Right cardiac atrium (tissue), 5 donors: ENCODE data around the gene DPF3. TPM values are rescaled to one million over a fixed set of nuclear protein-coding genes. Genes with fewer than 3 reads are reported as not detected.
A peak's percentile ranks its signal among the peaks of the same experiment; 100 is the strongest.

Experiments
- ATAC-seq, 2 donors: fragments of 200-7000 bp; cut with Tn5 transposase; one replicate each; pipeline versions ENCODE4 v1.8.0 to v1.9.1; 2020; ENCODE audit warnings: moderate library complexity in 2 of 2, mild to moderate bottlenecking in 1 of 2
- DNase-seq, 3 donors: peaks; one replicate each; pipeline ENCODE4 v3.0.0-alpha.2; 2020
- H3K27ac ChIP-seq: one replicate; pipeline ENCODE4 v1.5.1; 2013; ENCODE audit warnings: mild to moderate bottlenecking, low read length, control low read depth, moderate library complexity
- H3K27me3 ChIP-seq: one replicate; pipeline ENCODE4 v1.6.1; 2013; ENCODE audit not compliant: control insufficient read depth, insufficient read depth
- H3K4me1 ChIP-seq: one replicate; pipeline ENCODE4 v1.6.1; 2013; ENCODE audit warnings: low read length; ENCODE audit not compliant: control insufficient read depth, insufficient read depth
- H3K4me3 ChIP-seq: one replicate; pipeline ENCODE4 v1.5.1; 2013; ENCODE audit warnings: low read length, control low read depth
- H3K9me3 ChIP-seq: one replicate; pipeline ENCODE4 v1.6.1; 2013; ENCODE audit warnings: low read length; ENCODE audit not compliant: control insufficient read depth
- WGBS: extraction: QIAGEN DNeasy Blood & Tissue Kit; methylation state at CpG from one replicate; pipeline ENCODE4 v1.1.7; 2013; 5-methylcytosine and 5-hydroxymethylcytosine counted together
- intact Hi-C, 4 donors: fragments of 100-400 bp; cut with DNase I; formaldehyde crosslinking; loops; one replicate each; pipeline versions ENCODE4 v1.11.0 to v1.14.0; 2022 to 2023
- polyA plus RNA-seq: library from polyadenylated mRNA; stranded (reverse); fragments of 200-250 nt; gene quantifications from one replicate; pipeline ENCODE4 v1.2.3, GENCODE V29; 2013
- total RNA-seq, 4 donors: library from RNA; stranded (reverse); fragmentation: NEBNext Ultra II Directional; extraction: Animal tissue kit (Norgen Biotek cat#: 25700); gene quantifications; one replicate each; pipeline ENCODE4 v1.2.1, GENCODE V29; 2021
- donor health status: healthy with polysubstance abuse.
- donor health status: DM: no; HTN: yes; CAD: no.
- donor health status: DM: no; HTN: no; CAD: no.
- donor health status: DM: no; HTN: yes; CAD: no; lungs with severe emphysema.
- donor health status: DM: yes; HTN: yes; CAD: no.

The DPF3 gene
- total and polyA plus RNA-seq, 5 donors: 16.5 to 33.0 (median 25.9) TPM

DNA sequence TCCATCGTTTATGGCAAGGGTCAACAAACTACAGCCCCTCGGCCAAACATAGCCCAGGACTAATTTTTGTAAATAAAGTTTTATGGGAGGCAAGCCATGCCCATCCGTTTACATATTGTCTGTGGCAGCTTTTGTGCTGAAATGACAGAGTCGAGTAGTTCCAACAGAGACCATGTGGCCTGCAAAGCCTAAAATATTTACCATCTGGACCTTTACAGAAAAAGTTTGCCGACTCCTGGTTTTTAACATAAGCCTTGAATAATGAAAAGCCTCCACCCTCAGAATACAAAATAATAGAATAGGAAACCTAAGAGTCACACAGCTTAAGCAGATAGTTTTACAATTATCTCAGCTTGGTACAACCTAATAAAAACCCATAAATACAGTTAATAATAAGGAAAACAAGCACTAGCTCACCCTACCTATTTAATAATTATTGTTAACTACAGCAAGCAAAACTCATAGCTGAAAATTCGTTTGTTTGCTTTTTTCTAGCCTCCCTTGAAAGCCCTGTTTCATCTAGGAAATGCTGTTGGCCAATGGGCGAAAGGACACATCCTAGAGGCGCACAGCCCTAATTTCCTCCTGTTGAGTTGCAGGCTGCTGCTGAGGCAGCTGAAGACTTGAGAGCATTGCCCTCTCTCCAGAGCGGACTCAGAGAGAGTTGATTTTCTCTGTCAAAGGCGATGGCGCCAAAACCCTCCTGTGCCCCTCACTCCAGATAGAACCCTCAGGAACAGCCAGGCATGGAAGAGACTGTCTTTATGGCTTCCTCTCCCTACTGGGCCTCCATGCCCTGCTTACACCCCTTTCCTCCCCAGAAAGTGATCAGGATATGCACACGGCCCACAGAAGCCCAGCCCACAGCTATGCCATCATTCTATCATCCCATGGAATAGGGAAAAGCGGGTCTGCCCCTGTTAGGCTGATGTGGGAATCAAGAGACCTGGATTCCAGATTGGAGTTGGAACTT, 107.2 kb downstream of the DPF3 start:
- Histone ChIP-seq H3K4me3 (no peak overlapping the region), H3K27me3 (no peaks in the 10 kb centered on the region), H3K4me1 (peaks cover 4% of the 10 kb centered on the region), H3K9me3 (no peaks in the 10 kb centered on the region), H3K27ac (no peak overlapping the region)
- ATAC-seq (no peak), DNase-seq (no peak)
- 83% methylated on average over 13 of the region's 13 CpGs for WGBS
- intact Hi-C loops: no loop called here

- H3K27ac ChIP-seq: no peak overlapping the region
- DNase-seq: no peak
- H3K4me3 ChIP-seq: no peak overlapping the region
- H3K27me3 ChIP-seq: no peaks in the 10 kb centered on the region
- intact Hi-C loops: no loop called here
- H3K9me3 ChIP-seq: no peaks in the 10 kb centered on the region
- 84% methylated on average over 7 of the region's 7 CpGs for WGBS
- peaks cover 14% of the 10 kb centered on the region for H3K4me1 ChIP-seq
- ATAC-seq: no peak
Observed at GRCh38 chr14:72783741-72784140, 110.2 kb downstream of the DPF3 start.

GRCh38 chr14:72782817-72783216, 111.1 kb downstream of the DPF3 start:
- WGBS: 95% methylated on average over 2 of the region's 2 CpGs
- no peaks in the 10 kb centered on the region for H3K27me3 ChIP-seq
- no peaks in the 10 kb centered on the region for H3K9me3 ChIP-seq
- H3K4me1 ChIP-seq: peaks cover 14% of the 10 kb centered on the region
- H3K4me3 ChIP-seq: no peak overlapping the region
- no peak for ATAC-seq
- DNase-seq: no peak
- no peak overlapping the region for H3K27ac ChIP-seq
- intact Hi-C loops: no loop called here

- no peak overlapping the region for H3K27ac ChIP-seq
Observed at GRCh38 chr14:72781561-72782508, 112.1 kb downstream of the DPF3 start.

DNA sequence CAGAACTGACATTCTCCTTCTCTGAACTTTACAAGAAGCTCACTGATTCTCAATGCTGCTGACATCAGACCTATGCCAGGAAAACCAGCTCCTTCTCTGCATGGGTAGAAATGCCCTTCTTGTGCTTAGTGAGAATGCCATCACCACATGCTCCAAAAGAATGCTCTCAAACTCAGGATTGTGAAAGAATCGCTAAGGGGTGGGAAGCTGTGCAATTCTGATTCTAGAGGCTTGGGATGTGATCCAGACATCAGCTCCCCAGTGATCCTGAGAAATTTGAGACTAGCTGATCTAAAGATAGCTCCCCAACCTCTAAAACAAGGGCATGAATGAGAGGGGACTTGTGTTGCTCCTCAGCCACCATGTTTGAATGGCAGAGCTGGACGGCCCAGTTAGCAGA, 113.2 kb downstream of the DPF3 start:
- Histone ChIP-seq H3K9me3 (no peaks in the 10 kb centered on the region), H3K27ac (peak overlapping the region; percentile 37), H3K4me1 (peaks cover 18% of the 10 kb centered on the region), H3K4me3 (no peak overlapping the region), H3K27me3 (no peaks in the 10 kb centered on the region)
- intact Hi-C loops: no loop called here
- DNase-seq: no peak
- no peak for ATAC-seq
- 62% methylated on average over 2 of the region's 2 CpGs for WGBS

More at GRCh38 chr14:72781561-72782508, 112.1 kb downstream of the DPF3 start:
- H3K27me3 ChIP-seq: no peaks in the 10 kb centered on the region
- DNase-seq (no peak), ATAC-seq (no peak)
- intact Hi-C loops: no loop called here
- peaks cover 17% of the 10 kb centered on the region for H3K4me1 ChIP-seq
- no peaks in the 10 kb centered on the region for H3K9me3 ChIP-seq
- WGBS: 69% methylated on average over 15 of the region's 15 CpGs
- H3K4me3 ChIP-seq: no peak overlapping the region

DNA sequence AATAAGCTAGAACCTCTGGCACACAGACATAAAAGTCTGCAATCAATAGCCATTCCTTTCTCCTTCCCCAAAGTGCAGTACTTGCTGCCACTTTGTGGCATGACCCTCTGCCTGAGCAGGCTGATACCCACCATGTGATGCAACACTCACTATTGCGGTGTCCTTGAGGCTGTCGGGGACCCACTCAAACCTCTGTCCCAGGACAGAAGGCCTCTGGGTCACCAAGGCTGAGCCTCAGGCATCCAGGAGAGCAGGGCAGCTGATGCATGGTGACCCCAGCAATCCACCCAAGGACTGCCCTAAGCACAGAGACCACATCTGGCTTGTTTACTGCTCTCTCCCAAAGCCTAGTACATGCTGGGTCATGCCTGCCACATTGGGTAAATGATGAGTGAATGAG, 114.2 kb downstream of the DPF3 start:
- WGBS: 72% methylated on average over 2 of the region's 2 CpGs
- DNase-seq (no peak), ATAC-seq (no peak)
- intact Hi-C loops: no loop called here
- Histone ChIP-seq H3K9me3 (no peaks in the 10 kb centered on the region), H3K4me1 (peaks cover 18% of the 10 kb centered on the region), H3K27ac (peak overlapping the region; percentile 28), H3K27me3 (no peaks in the 10 kb centered on the region), H3K4me3 (no peak overlapping the region)

DNA sequence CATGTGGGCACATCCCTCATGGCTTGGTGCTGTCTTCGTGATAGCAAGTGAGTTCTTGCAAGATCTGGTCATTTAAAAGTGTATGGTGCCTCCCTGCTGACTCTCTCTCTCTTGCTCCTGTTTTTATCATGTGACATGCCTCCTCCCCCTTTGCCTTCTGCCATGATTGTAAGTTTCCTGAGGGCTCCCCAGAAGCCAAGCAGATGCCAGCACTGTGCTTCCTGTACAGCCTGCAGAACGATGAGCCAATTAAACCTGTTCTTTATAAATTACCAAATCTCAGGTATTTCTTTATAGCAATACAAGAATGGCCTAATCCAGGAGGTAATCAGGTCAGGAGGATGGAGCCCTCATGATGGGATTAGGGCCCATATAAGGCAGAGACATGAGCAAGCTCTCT, 116.3 kb downstream of the DPF3 start:
- no peaks in the 10 kb centered on the region for H3K27me3 ChIP-seq
- WGBS: 95% methylated on average over 2 of the region's 2 CpGs
- intact Hi-C loops: no loop called here
- no peaks in the 10 kb centered on the region for H3K9me3 ChIP-seq
- ATAC-seq: no peak
- no peak overlapping the region for H3K27ac ChIP-seq
- H3K4me1 ChIP-seq: peaks cover 18% of the 10 kb centered on the region
- DNase-seq: no peak
- no peak overlapping the region for H3K4me3 ChIP-seq

DNA sequence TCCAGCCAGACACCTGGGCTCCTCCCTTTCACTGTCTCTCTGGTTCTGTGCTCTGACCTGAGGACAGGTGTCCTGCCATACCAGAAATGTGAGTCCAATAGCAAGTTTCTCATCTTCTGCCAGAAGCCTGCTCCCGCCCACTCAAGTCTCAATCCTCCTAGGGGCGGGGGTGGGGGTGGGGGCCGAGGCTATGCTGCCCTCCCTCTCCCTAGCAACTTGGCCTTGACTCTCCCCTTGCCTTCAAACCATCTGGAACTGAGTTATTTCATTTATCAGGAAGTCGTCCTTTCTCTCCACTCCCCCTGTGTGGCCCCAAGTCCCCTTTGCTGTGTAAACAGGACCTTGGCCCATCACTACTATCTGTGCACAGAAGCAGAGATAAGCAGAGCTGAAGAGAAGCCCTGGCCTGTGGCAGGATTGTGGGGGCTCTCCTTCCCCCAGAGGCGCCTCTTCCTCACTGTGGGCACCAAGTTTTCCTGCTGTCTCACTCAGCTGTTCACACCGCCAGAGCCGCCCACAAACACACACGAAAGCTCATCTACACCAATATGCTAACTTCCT, 117.1 kb downstream of the DPF3 start:
- peaks cover 18% of the 10 kb centered on the region for H3K4me1 ChIP-seq

GRCh38 chr14:72775923-72776554, 117.9 kb downstream of the DPF3 start:
- peaks cover 15% of the 10 kb centered on the region for H3K4me1 ChIP-seq

More for the DNA sequence above, 117.1 kb downstream of the DPF3 start:
- ATAC-seq (no peak), DNase-seq (no peak)
- H3K27me3 ChIP-seq: no peaks in the 10 kb centered on the region
- WGBS: 30% methylated on average over 8 of the region's 8 CpGs
- peak overlapping the region; percentile 39 for H3K27ac ChIP-seq
- intact Hi-C loops: no loop called here
- no peaks in the 10 kb centered on the region for H3K9me3 ChIP-seq
- H3K4me3 ChIP-seq: no peak overlapping the region

DNA sequence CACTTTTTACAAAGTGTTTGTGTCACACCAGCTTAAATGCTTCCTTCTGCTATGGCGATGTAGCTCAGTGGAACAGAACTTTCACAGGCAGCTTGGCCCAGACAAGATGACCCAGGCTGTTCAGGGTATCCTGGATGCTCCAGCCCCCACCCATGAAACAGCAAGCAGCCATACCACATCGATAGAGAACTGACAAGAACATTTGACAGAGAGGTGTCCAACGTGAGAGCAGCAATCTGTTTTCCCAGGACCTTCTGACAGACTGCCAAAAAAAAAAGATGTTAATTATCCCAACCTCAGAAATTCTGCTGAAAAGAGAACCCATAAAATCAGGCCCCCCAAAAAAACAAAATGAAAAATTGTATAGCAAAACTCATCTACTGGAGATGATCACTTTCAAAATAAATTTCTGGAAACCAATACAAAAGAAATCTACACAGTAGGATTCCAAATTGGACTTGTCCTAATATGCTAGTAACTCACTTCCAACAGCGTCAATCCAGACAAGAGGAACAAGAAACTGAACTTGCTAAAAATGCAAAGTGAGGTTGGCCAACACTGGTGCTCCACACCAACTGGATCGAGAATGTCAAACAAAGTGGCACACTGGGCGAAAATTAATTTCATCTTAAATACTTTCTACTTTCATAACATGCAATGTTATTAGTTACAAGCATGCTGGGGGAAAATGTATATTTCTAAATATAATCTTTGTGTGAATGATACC, 118.8 kb downstream of the DPF3 start:
- intact Hi-C loops: no loop called here
- H3K9me3 ChIP-seq: no peaks in the 10 kb centered on the region
- DNase-seq (no peak), ATAC-seq (no peak)
- 55% methylated on average over 6 of the region's 6 CpGs for WGBS
- H3K4me1 ChIP-seq: peaks cover 8% of the 10 kb centered on the region
- no peaks in the 10 kb centered on the region for H3K27me3 ChIP-seq
- peak overlapping the region; percentile 53 for H3K27ac ChIP-seq
- H3K4me3 ChIP-seq: no peak overlapping the region

More at GRCh38 chr14:72775923-72776554, 117.9 kb downstream of the DPF3 start:
- Histone ChIP-seq H3K9me3 (no peaks in the 10 kb centered on the region), H3K27ac (peak overlapping the region; percentile 39), H3K27me3 (no peaks in the 10 kb centered on the region), H3K4me3 (no peak overlapping the region)
- WGBS: 49% methylated on average over 2 of the region's 2 CpGs
- DNase-seq (no peak), ATAC-seq (peak in 1 of 2 donors; percentile 55)
- intact Hi-C loops: no loop called here
